ENCODE results near the gene ABTB2. TPM values are rescaled to one million over a fixed set of nuclear protein-coding genes. Genes with fewer than 3 reads are reported as not detected.

The ABTB2 gene
- total and polyA plus RNA-seq, 10 of the 15 experiments (the other 5 are each of a cell fraction or from before 2014, with no cell fraction given): 0.13 to 2.1 (median 0.72) TPM

GRCh38 chr11:34242037-34242625, 115.7 kb downstream of the ABTB2 start:
- ChIA-PET POLR2A (interaction anchor here (0.7 to 1.5 kb wide), 6 partner anchors 8 to 207 kb away, joined by 3 to 9 read pairs (median 4); no protein-coding TSS in a partner anchor), RAD21 (ENCODE audit: unreplicated experiment) (interaction anchor here (0.9 to 4.4 kb wide), 10 partner anchors 8 to 115 kb away, joined by 3 to 28 read pairs (median 3); partner anchors contain the start of gene ABTB2), SMC1A (ENCODE audit: uncharacterized antibody, unreplicated experiment) (interaction anchor here (0.6 to 17.3 kb wide), 10 partner anchors 5 to 157 kb away, joined by 3 to 192 read pairs (median 4); partner anchors contain the start of gene ABTB2), CTCF (interaction anchor here (0.8 to 3.2 kb wide), 6 partner anchors 9 to 98 kb away, joined by 3 to 18 read pairs (median 5); no protein-coding TSS in a partner anchor)
- BruUV-seq (replicated peaks): no TSS peak
- WGBS (ENCODE audit: insufficient coverage, insufficient replicate concordance, low lambda C conversion rate, missing lambda C conversion rate): 19% methylated on average over 11 of the region's 11 CpGs
- intact Hi-C loops (cut with micrococcal nuclease; ENCODE audit: unreplicated experiment): no loop called here
- H4K20me1 ChIP-seq (ENCODE audit: control insufficient read depth, insufficient read depth): no peaks in the 10 kb centered on the region
- H2AFZ ChIP-seq (ENCODE audit: control insufficient read depth, low read depth, low read length): peak overlapping the region; percentile 56
- H3K4me2 ChIP-seq (ENCODE audit: control insufficient read depth, insufficient read depth): peak overlapping the region; percentile 65
- no peaks in the 10 kb centered on the region for H3K9me3 ChIP-seq (replicated peaks; ENCODE audit: control insufficient read depth, insufficient read depth, low read length)
- no peak overlapping the region for H3K4me3 ChIP-seq
- H3K27ac ChIP-seq (ENCODE audit: control insufficient read depth, insufficient read depth): peak overlapping the region; percentile 60
- peaks cover 70% of the 10 kb centered on the region for H3K4me1 ChIP-seq (ENCODE audit: control insufficient read depth, insufficient read depth, low read length)
- DNase-seq (ENCODE audit: low read depth, low spot score): no peak
- in situ Hi-C loops (cut with MboI): loop anchor here (5.0 to 10.0 kb wide), 2 partner anchors 115 to 763 kb away; partner anchors contain the start of gene ABTB2
- H3K79me2 ChIP-seq (ENCODE audit: control insufficient read depth, insufficient read depth, low read length): no peaks in the 10 kb centered on the region; the same call in none of the 2 replicates
- H3K9ac ChIP-seq (ENCODE audit: control insufficient read depth, insufficient read depth, low read length): no peak overlapping the region; the same call in 1 of the 2 replicates
- no peaks in the 10 kb centered on the region for H3K36me3 ChIP-seq (ENCODE audit: control insufficient read depth in 2 of 2, insufficient read depth in 2 of 2, low read length in 1 of 2)
- no peak for FAIRE-seq
- ATAC-seq: peak; percentile 51
- H3K27me3 ChIP-seq (replicated peaks in 1 of 2; ENCODE audit: control insufficient read depth in 2 of 2, insufficient read depth in 2 of 2, low read length in 1 of 2): no peaks in the 10 kb centered on the region
- TF ChIP-seq BCL3 (IDR thresholded peaks at IDR 0.05; ENCODE audit: borderline replicate concordance, insufficient read depth, low read depth, low read length, poor library complexity, severe bottlenecking) (peak; percentile 17), TAF1 (IDR thresholded peaks at IDR 0.05; ENCODE audit: borderline replicate concordance, low read depth, low read length) (no peak), BHLHE40 (IDR thresholded peaks at IDR 0.05; ENCODE audit: borderline replicate concordance in 1 of 2, low read depth in 2 of 2, low read length in 1 of 2) (peak in 1 of 2 experiments; percentile 5; a peak in 1 of 4 replicates), ZNF384 (IDR thresholded peaks at IDR 0.05; ENCODE audit: borderline replicate concordance, low read depth, low read length) (no peak), ATF7 (IDR thresholded peaks at IDR 0.05; ENCODE audit: low read depth) (0 out of 2 replicates have a peak, but pooled peaks have one; percentile 37), ZNF274 (IDR thresholded peaks at IDR 0.05; ENCODE audit: insufficient read depth, insufficient read length) (no peak), MEF2B (IDR thresholded peaks at IDR 0.05; ENCODE audit: partially characterized antibody, poor library complexity, severe bottlenecking) (peak; percentile 12), SMARCA5 (IDR thresholded peaks at IDR 0.05) (no peak), FOXM1 (IDR thresholded peaks at IDR 0.05; ENCODE audit: low read depth, low read length) (0 out of 2 replicates have a peak, but pooled peaks have one; percentile 39), IRF3 (IDR thresholded peaks at IDR 0.05) (no peak), MAX (IDR thresholded peaks at IDR 0.05; ENCODE audit: low read depth, low read length) (no peak), EZH2 (IDR thresholded peaks at IDR 0.05; ENCODE audit: borderline replicate concordance, control insufficient read depth, low read depth, low read length) (no peak), BCLAF1 (IDR thresholded peaks at IDR 0.05) (no peak), PBX3 (IDR thresholded peaks at IDR 0.05; ENCODE audit: insufficient replicate concordance, low read depth, low read length) (no peak), CREB1 (IDR thresholded peaks at IDR 0.05; ENCODE audit: low read depth) (peak; percentile 24; the same call in 1 of the 2 replicates)
